Astrocyte (in vitro differentiated cells and primary cell): Measurements from ENCODE around the gene FLACC1. TPM values are rescaled to one million over a fixed set of nuclear protein-coding genes. Genes with fewer than 3 reads are reported as not detected.

Experiments
- DNase-seq: peaks from one replicate; pipeline ENCODE4 v3.0.0-alpha.2; 2010; ENCODE audit warnings: low read depth
- FAIRE-seq: peaks from 2 replicates; lab custom pipeline; 2011; peaks lifted over from hg19 to GRCh38; lab: Jason Lieb, UNC
- H2AFZ ChIP-seq: 2 replicates; pipeline ENCODE4 v1.6.0; 2012; ENCODE audit warnings: low read depth, low read length, inconsistent platforms
- H3K27ac ChIP-seq: 2 replicates; pipeline ENCODE4 v1.5.1; 2011; ENCODE audit warnings: low read depth, low read length, inconsistent platforms
- H3K27me3 ChIP-seq: 2 replicates; pipeline ENCODE4 v1.6.0; 2011; ENCODE audit warnings: low read length, inconsistent platforms; ENCODE audit not compliant: insufficient read depth
- H3K36me3 ChIP-seq: 2 replicates; pipeline ENCODE4 v1.5.1; 2011; ENCODE audit warnings: low read length, inconsistent platforms; ENCODE audit not compliant: insufficient read depth
- H3K4me1 ChIP-seq: 2 replicates; pipeline ENCODE4 v1.5.1; 2011; ENCODE audit warnings: low read length, inconsistent platforms; ENCODE audit not compliant: insufficient read depth
- H3K4me2 ChIP-seq: 2 replicates; pipeline ENCODE4 v1.6.0; 2012; ENCODE audit warnings: low read length, inconsistent platforms
- H3K4me3 ChIP-seq: 2 replicates; pipeline ENCODE4 v1.5.1; 2011; ENCODE audit warnings: low read depth, mild to moderate bottlenecking, low read length, inconsistent platforms; ENCODE audit not compliant: insufficient read depth
- H3K79me2 ChIP-seq: 2 replicates; pipeline ENCODE4 v1.6.0; 2012; ENCODE audit warnings: mild to moderate bottlenecking, low read length, inconsistent platforms; ENCODE audit not compliant: insufficient read depth
- H3K9ac ChIP-seq: 2 replicates; pipeline ENCODE4 v1.6.0; 2012; ENCODE audit warnings: mild to moderate bottlenecking, low read length, inconsistent platforms
- H3K9me3 ChIP-seq: 2 replicates; pipeline ENCODE4 v1.5.1; 2012; ENCODE audit warnings: low read depth, mild to moderate bottlenecking, low read length, inconsistent platforms; ENCODE audit not compliant: insufficient read depth
- H4K20me1 ChIP-seq: 2 replicates; pipeline ENCODE4 v1.6.0; 2012; ENCODE audit warnings: low read length, inconsistent platforms; ENCODE audit not compliant: insufficient read depth
- H3K27ac Mint-ChIP-seq: one replicate; pipeline ENCODE4 v1.8.0; 2021; ENCODE audit warnings: mild to moderate bottlenecking, mixed read lengths; ENCODE audit not compliant: unreplicated experiment
- H3K27me3 Mint-ChIP-seq: one replicate; pipeline ENCODE4 v1.8.0; 2021; ENCODE audit warnings: low read depth, mixed read lengths; ENCODE audit not compliant: unreplicated experiment
- H3K36me3 Mint-ChIP-seq: one replicate; pipeline ENCODE4 v1.8.0; 2021; ENCODE audit warnings: low read depth, mixed read lengths; ENCODE audit not compliant: unreplicated experiment
- H3K4me1 Mint-ChIP-seq: one replicate; pipeline ENCODE4 v1.8.0; 2021; ENCODE audit warnings: low read depth, mixed read lengths; ENCODE audit not compliant: unreplicated experiment
- H3K4me3 Mint-ChIP-seq: one replicate; pipeline ENCODE4 v1.8.0; 2021; ENCODE audit warnings: mild to moderate bottlenecking, moderate library complexity, mixed read lengths; ENCODE audit not compliant: unreplicated experiment
- H3K9me3 Mint-ChIP-seq: one replicate; pipeline ENCODE4 v1.8.0; 2021; ENCODE audit warnings: mild to moderate bottlenecking, mixed read lengths; ENCODE audit not compliant: unreplicated experiment
- CTCF ChIP-seq: IDR thresholded peaks from 2 replicates; pipeline ENCODE4 v1.5.1; 2011; ENCODE audit warnings: low read depth, mild to moderate bottlenecking, inconsistent platforms, low read length, moderate library complexity; ENCODE audit not compliant: insufficient read depth
- EZH2 ChIP-seq: IDR thresholded peaks from 2 replicates; pipeline ENCODE4 v1.6.1; 2012; ENCODE audit warnings: mild to moderate bottlenecking, low read length, inconsistent platforms; ENCODE audit not compliant: insufficient read depth
- total RNA-seq: library from RNA; stranded (reverse); gene quantifications from 2 replicates; pipeline ENCODE4 v1.2.1, GENCODE V29; 2021

The FLACC1 gene
- total RNA-seq, 1 donor from 2014 or later: 2.2 TPM

- H3K9ac ChIP-seq: no peak overlapping the region
- H3K9me3 Mint-ChIP-seq: no peaks in the 10 kb centered on the region
- H3K4me3 ChIP-seq: no peak overlapping the region
- no peak overlapping the region for H3K4me3 Mint-ChIP-seq
- H3K36me3 Mint-ChIP-seq: peaks cover 20% of the 10 kb centered on the region
- FAIRE-seq (no peak), DNase-seq (no peak)
- H3K27me3 Mint-ChIP-seq: no peaks in the 10 kb centered on the region
- no peak overlapping the region for H2AFZ ChIP-seq
- H3K4me1 ChIP-seq: no peaks in the 10 kb centered on the region
- no peaks in the 10 kb centered on the region for H3K27me3 ChIP-seq
- no peaks in the 10 kb centered on the region for H3K79me2 ChIP-seq
- H3K9me3 ChIP-seq: no peaks in the 10 kb centered on the region
- TF ChIP-seq CTCF: no peak
- TF ChIP-seq EZH2: no peak
- H3K27ac ChIP-seq: no peak overlapping the region
- H3K4me2 ChIP-seq: no peak overlapping the region
- H3K4me1 Mint-ChIP-seq: no peaks in the 10 kb centered on the region
- peaks cover 17% of the 10 kb centered on the region for H3K36me3 ChIP-seq
- no peak overlapping the region for H3K27ac Mint-ChIP-seq
- H4K20me1 ChIP-seq: no peaks in the 10 kb centered on the region
These were observed 81.2 kb downstream of the FLACC1 start for GRCh38 chr2:201275990-201276389.

- Histone ChIP-seq H3K4me3 (no peak overlapping the region), H3K4me1 (no peaks in the 10 kb centered on the region), H3K27me3 (no peaks in the 10 kb centered on the region), H3K9ac (no peak overlapping the region), H3K79me2 (no peaks in the 10 kb centered on the region), H4K20me1 (no peaks in the 10 kb centered on the region), H2AFZ (no peak overlapping the region), H3K4me2 (no peak overlapping the region), H3K27ac (no peak overlapping the region), H3K36me3 (peaks cover 17% of the 10 kb centered on the region), H3K9me3 (no peaks in the 10 kb centered on the region)
- no peaks in the 10 kb centered on the region for H3K27me3 Mint-ChIP-seq
- H3K4me3 Mint-ChIP-seq: no peak overlapping the region
- no peaks in the 10 kb centered on the region for H3K4me1 Mint-ChIP-seq
- FAIRE-seq: no peak
- DNase-seq: no peak
- no peak for TF ChIP-seq EZH2
- no peak for TF ChIP-seq CTCF
- H3K27ac Mint-ChIP-seq: no peak overlapping the region
- H3K36me3 Mint-ChIP-seq: peaks cover 21% of the 10 kb centered on the region
- H3K9me3 Mint-ChIP-seq: no peaks in the 10 kb centered on the region
These were observed 82.1 kb downstream of the FLACC1 start for GRCh38 chr2:201275069-201275468.

- Histone ChIP-seq H3K27ac (no peak overlapping the region), H3K36me3 (peaks cover 17% of the 10 kb centered on the region), H3K4me1 (no peaks in the 10 kb centered on the region), H3K79me2 (no peaks in the 10 kb centered on the region), H3K9ac (no peak overlapping the region), H2AFZ (no peak overlapping the region), H3K4me3 (no peak overlapping the region), H3K27me3 (no peaks in the 10 kb centered on the region), H4K20me1 (no peaks in the 10 kb centered on the region), H3K9me3 (no peaks in the 10 kb centered on the region), H3K4me2 (no peak overlapping the region)
- no peak for FAIRE-seq
- Mint-ChIP-seq H3K4me1 (no peaks in the 10 kb centered on the region), H3K36me3 (peaks cover 17% of the 10 kb centered on the region), H3K27me3 (no peaks in the 10 kb centered on the region), H3K4me3 (no peak overlapping the region), H3K27ac (no peak overlapping the region), H3K9me3 (no peaks in the 10 kb centered on the region)
- no peak for TF ChIP-seq CTCF
- TF ChIP-seq EZH2: no peak
- no peak for DNase-seq
These were observed 83.7 kb downstream of the FLACC1 start for GRCh38 chr2:201273330-201273983.
